Prostate gland (tissue), 2 donors: ENCODE data around the gene CCDC154.

Experiments used
- CTCF ChIP-seq, 4 experiments: fragments of 200-600 bp in 2 of 4; fragments of 450-650 bp in 2 of 4; sonication (generic) in 2 of 4; IDR thresholded peaks; 1 replicate in 3 of 4; 2 replicates in 1 of 4; pipeline ENCODE4 v1.5.1; 2016 to 2019; ENCODE audit warnings: antibody characterized with exemption in 4 of 4, mild to moderate bottlenecking in 2 of 4, moderate library complexity in 2 of 4
- POLR2AphosphoS5 ChIP-seq: sonication (generic); formaldehyde crosslinking; IDR thresholded peaks from one replicate; pipeline ENCODE4 v1.6.1; 2017; ENCODE audit warnings: antibody characterized with exemption

GRCh38 chr16:1433756-1434155 lies 10.6 kb downstream of the CCDC154 start:
- TF ChIP-seq CTCF (IDR thresholded peaks at IDR 0.05) (no peak), POLR2AphosphoS5 (no peak)
